OCI-LY7 (cell line): ENCODE data around the gene DIAPH1.

Source experiments
- EZH2phosphoT487 ChIP-seq: fragments of 200-600 bp; sonication (generic); IDR thresholded peaks from 2 replicates; pipeline ENCODE4 v1.6.1; 2018; ENCODE audit warnings: low read depth, borderline replicate concordance, mild to moderate bottlenecking, mixed run types, antibody characterized with exemption, low read length, moderate library complexity, mixed read lengths
- TF ChIP-seq, protein P1 (sequence below): fragments of 200-600 bp; sonication (generic); conservative IDR thresholded peaks from 2 replicates; pipeline ENCODE4 v1.5.1; 2014; ENCODE audit warnings: mild to moderate bottlenecking, antibody characterized with exemption, low read length, moderate library complexity, mixed read lengths

DNA sequence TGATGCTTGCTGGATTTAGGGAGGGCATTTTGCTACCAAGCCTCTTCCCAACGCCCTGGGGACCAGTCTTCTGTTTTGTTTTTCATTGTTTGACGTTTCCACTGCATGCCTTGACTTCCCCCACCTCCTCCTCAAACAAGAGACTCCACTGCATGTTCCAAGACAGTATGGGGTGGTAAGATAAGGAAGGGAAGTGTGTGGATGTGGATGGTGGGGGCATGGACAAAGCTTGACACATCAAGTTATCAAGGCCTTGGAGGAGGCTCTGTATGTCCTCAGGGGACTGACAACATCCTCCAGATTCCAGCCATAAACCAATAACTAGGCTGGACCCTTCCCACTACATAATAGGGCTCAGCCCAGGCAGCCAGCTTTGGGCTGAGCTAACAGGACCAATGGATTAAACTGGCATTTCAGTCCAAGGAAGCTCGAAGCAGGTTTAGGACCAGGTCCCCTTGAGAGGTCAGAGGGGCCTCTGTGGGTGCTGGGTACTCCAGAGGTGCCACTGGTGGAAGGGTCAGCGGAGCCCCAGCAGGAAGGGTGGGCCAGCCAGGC, 107.0 kb downstream of the DIAPH1 start:
- TF ChIP-seq, protein P1, sequence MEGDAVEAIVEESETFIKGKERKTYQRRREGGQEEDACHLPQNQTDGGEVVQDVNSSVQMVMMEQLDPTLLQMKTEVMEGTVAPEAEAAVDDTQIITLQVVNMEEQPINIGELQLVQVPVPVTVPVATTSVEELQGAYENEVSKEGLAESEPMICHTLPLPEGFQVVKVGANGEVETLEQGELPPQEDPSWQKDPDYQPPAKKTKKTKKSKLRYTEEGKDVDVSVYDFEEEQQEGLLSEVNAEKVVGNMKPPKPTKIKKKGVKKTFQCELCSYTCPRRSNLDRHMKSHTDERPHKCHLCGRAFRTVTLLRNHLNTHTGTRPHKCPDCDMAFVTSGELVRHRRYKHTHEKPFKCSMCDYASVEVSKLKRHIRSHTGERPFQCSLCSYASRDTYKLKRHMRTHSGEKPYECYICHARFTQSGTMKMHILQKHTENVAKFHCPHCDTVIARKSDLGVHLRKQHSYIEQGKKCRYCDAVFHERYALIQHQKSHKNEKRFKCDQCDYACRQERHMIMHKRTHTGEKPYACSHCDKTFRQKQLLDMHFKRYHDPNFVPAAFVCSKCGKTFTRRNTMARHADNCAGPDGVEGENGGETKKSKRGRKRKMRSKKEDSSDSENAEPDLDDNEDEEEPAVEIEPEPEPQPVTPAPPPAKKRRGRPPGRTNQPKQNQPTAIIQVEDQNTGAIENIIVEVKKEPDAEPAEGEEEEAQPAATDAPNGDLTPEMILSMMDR, result no peak
- no peak for TF ChIP-seq EZH2phosphoT487
